HepG2 (cell line): ENCODE data around the gene FIZ1. TPM values are rescaled to one million over a fixed set of nuclear protein-coding genes. Genes with fewer than 3 reads are reported as not detected.

ENCODE experiments used
- BCL6 ChIP-seq: IDR thresholded peaks from 2 replicates; pipeline ENCODE4 v1.6.1; 2016; ENCODE audit warnings: missing genetic modification reagents, missing compliant biosample characterization
- CBX1 ChIP-seq: IDR thresholded peaks from one replicate; pipeline ENCODE4 v1.6.1; 2016; ENCODE audit warnings: antibody characterized with exemption, low read depth
- ETV5 ChIP-seq: IDR thresholded peaks from 2 replicates; pipeline ENCODE4 v1.6.1; 2018; ENCODE audit warnings: missing biosample characterization, missing genetic modification reagents, inconsistent platforms, borderline replicate concordance
- GFI1 ChIP-seq: sonication (generic); formaldehyde crosslinking; IDR thresholded peaks from 2 replicates; pipeline ENCODE4 v1.5.0; 2020; ENCODE audit warnings: missing genetic modification reagents, mild to moderate bottlenecking, borderline replicate concordance
- KLF6 ChIP-seq: IDR thresholded peaks from 2 replicates; pipeline ENCODE4 v1.8.0; 2016; ENCODE audit warnings: missing biosample characterization, missing genetic modification reagents
- KLF9 ChIP-seq: IDR thresholded peaks from 2 replicates; pipeline ENCODE4 v1.6.1; 2016; ENCODE audit warnings: low read depth
- MAFG ChIP-seq: sonication (generic); formaldehyde crosslinking; IDR thresholded peaks from 2 replicates; pipeline ENCODE4 v1.5.1; 2020; ENCODE audit warnings: mild to moderate bottlenecking, missing genetic modification reagents
- MYC ChIP-seq: sonication (generic); formaldehyde crosslinking; IDR thresholded peaks from 2 replicates; pipeline ENCODE4 v1.9.0; 2021; ENCODE audit warnings: missing genetic modification reagents, borderline replicate concordance
- MYNN ChIP-seq: sonication (generic); formaldehyde crosslinking; IDR thresholded peaks from 2 replicates; pipeline ENCODE4 v1.4.0; 2020; ENCODE audit warnings: mild to moderate bottlenecking, low read depth, missing genetic modification reagents
- TBX3 ChIP-seq: fragments of 450-650 bp; IDR thresholded peaks from 2 replicates; pipeline ENCODE4 v1.6.1; 2017; ENCODE audit warnings: antibody characterized with exemption, mild to moderate bottlenecking, inconsistent platforms, borderline replicate concordance
- THAP11 ChIP-seq: IDR thresholded peaks from 2 replicates; pipeline ENCODE4 v1.6.1; 2016; ENCODE audit warnings: missing biosample characterization, missing genetic modification reagents
- THYN1 ChIP-seq: sonication (generic); formaldehyde crosslinking; IDR thresholded peaks from 2 replicates; pipeline ENCODE4 v1.8.1; 2023; ENCODE audit warnings: low read depth, mild to moderate bottlenecking, moderate library complexity, missing genetic modification reagents, borderline replicate concordance
- ZBTB21 ChIP-seq: sonication (generic); formaldehyde crosslinking; IDR thresholded peaks from 2 replicates; pipeline ENCODE4 v1.4.0; 2020; ENCODE audit warnings: missing genetic modification reagents
- ZFY ChIP-seq: sonication (generic); formaldehyde crosslinking; IDR thresholded peaks from 2 replicates; pipeline ENCODE4 v1.4.0; 2020; ENCODE audit warnings: missing genetic modification reagents
- ZNF253 ChIP-seq: sonication (generic); formaldehyde crosslinking; IDR thresholded peaks from 2 replicates; pipeline ENCODE4 v1.8.0; 2022; ENCODE audit warnings: mild to moderate bottlenecking, missing genetic modification reagents, borderline replicate concordance
- ZNF549 ChIP-seq: sonication (generic); formaldehyde crosslinking; IDR thresholded peaks from 2 replicates; pipeline ENCODE4 v1.5.0; 2020; ENCODE audit warnings: missing genetic modification reagents
- ZNF839 ChIP-seq: sonication (generic); formaldehyde crosslinking; IDR thresholded peaks from 2 replicates; pipeline ENCODE4 v1.4.0; 2020; ENCODE audit warnings: missing genetic modification reagents, mild to moderate bottlenecking, borderline replicate concordance
- polyA plus RNA-seq, 8 experiments: library from polyadenylated mRNA; depleted of rRNA in 3 of 8; stranded (reverse) in 7 of 8; unstranded in 1 of 8; fragments of >200 nt; fragmentation: Illumina TruSeq in 4 of 8; extraction: Trizol in 4 of 8; gene quantifications; 2 replicates each; pipeline versions ENCODE4 v1.2.1 to v1.2.3, GENCODE V29; 2011 to 2016; ENCODE audit warnings: low read depth in 4 of 8, missing spikeins in 1 of 8, mixed read lengths in 1 of 8; ENCODE audit not compliant: insufficient read depth in 1 of 8
- total RNA-seq, 5 experiments: library from RNA; depleted of rRNA; stranded (reverse); fragments of >200 nt; fragmentation: Illumina TruSeq; extraction: Trizol; gene quantifications; 2 replicates each; pipeline ENCODE4 v1.2.3, GENCODE V29; 2016; ENCODE audit warnings: low read depth in 1 of 5
- TF ChIP-seq, protein P1 (sequence below): IDR thresholded peaks from 2 replicates; pipeline ENCODE4 v1.6.1; 2016
- TF ChIP-seq, protein P2 (sequence below): sonication (generic); formaldehyde crosslinking; IDR thresholded peaks from 2 replicates; pipeline ENCODE4 v1.5.0; 2020; ENCODE audit warnings: mild to moderate bottlenecking, missing genetic modification reagents
- TF ChIP-seq, protein P3 (sequence below): sonication (generic); formaldehyde crosslinking; IDR thresholded peaks from 2 replicates; pipeline ENCODE4 v1.5.1; 2020; ENCODE audit warnings: missing genetic modification reagents, mild to moderate bottlenecking, borderline replicate concordance
- TF ChIP-seq, protein P4 (sequence below): conservative IDR thresholded peaks from 2 replicates; pipeline ENCODE4 v1.6.1; 2018; ENCODE audit warnings: missing genetic modification reagents
- TF ChIP-seq, protein P5 (sequence below): sonication (generic); formaldehyde crosslinking; IDR thresholded peaks from 2 replicates; pipeline ENCODE4 v1.5.0; 2020; ENCODE audit warnings: missing genetic modification reagents

The FIZ1 gene
- total and polyA plus RNA-seq, 2 of the 13 experiments (the other 11 are each of a cell fraction or from before 2014, with no cell fraction given), result 3.6 to 5.9 TPM

DNA sequence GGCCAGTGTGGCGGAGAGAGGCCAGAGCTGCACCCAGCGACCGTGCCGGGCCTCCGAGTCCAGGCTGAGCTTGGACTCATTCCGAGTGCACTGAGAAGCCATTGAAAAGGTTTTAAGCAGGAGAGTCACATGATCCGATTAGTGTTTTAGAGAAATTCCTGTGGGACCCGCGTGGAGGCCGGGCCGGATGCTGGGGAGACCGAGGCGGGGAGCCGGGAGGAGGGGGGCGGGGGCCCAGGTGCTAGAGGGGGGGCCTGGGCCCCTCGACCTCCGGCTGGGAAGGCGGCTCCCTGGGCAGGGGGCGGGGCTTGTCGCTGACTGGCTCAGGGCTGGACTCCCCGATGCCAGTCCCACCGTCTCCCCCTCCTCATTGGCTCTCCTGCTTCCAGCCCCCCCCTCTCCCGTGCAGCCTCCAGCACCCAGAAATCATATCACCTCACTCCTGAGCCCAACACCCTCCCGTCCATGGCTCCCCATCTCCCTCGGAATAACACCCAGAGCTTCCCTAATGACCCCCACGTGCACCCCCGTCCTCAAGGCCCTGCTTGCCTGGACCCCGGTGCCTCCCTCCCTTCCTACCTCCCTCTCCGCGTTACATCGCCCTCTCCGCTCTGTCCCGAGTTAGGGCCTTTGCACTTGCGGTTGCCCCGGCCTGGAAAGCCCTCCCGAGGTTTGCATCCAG lies 13.5 kb downstream of the FIZ1 start (continued):
- TF ChIP-seq, protein P1, sequence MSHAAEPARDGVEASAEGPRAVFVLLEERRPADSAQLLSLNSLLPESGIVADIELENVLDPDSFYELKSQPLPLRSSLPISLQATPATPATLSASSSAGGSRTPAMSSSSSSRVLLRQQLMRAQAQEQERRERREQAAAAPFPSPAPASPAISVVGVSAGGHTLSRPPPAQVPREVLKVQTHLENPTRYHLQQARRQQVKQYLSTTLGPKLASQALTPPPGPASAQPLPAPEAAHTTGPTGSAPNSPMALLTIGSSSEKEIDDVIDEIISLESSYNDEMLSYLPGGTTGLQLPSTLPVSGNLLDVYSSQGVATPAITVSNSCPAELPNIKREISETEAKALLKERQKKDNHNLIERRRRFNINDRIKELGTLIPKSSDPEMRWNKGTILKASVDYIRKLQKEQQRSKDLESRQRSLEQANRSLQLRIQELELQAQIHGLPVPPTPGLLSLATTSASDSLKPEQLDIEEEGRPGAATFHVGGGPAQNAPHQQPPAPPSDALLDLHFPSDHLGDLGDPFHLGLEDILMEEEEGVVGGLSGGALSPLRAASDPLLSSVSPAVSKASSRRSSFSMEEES, result peak; percentile 14; the same call in 1 of the 2 replicates
- TF ChIP-seq MYC (CRISPR knock-in tag) (peak; percentile 41; the same call in 1 of the 2 replicates), ZBTB21 (CRISPR knock-in tag) (no peak), KLF9 (CRISPR knock-in tag) (no peak), THYN1 (CRISPR knock-in tag) (no peak), ZNF549 (CRISPR knock-in tag) (no peak), ZNF253 (no peak), THAP11 (CRISPR knock-in tag) (peak; percentile 51; the same call in 1 of the 2 replicates), TBX3 (no peak), CBX1 (no peak), MYNN (CRISPR knock-in tag) (no peak), KLF6 (CRISPR knock-in tag) (no peak), BCL6 (CRISPR knock-in tag) (0 out of 2 replicates have a peak, but pooled peaks have one; percentile 16), ZFY (CRISPR knock-in tag) (peak; percentile 51), ZNF839 (CRISPR knock-in tag) (no peak), GFI1 (peak; percentile 96), ETV5 (peak; percentile 69; the same call in 1 of the 2 replicates), MAFG (CRISPR knock-in tag) (no peak)
- TF ChIP-seq, protein P2, sequence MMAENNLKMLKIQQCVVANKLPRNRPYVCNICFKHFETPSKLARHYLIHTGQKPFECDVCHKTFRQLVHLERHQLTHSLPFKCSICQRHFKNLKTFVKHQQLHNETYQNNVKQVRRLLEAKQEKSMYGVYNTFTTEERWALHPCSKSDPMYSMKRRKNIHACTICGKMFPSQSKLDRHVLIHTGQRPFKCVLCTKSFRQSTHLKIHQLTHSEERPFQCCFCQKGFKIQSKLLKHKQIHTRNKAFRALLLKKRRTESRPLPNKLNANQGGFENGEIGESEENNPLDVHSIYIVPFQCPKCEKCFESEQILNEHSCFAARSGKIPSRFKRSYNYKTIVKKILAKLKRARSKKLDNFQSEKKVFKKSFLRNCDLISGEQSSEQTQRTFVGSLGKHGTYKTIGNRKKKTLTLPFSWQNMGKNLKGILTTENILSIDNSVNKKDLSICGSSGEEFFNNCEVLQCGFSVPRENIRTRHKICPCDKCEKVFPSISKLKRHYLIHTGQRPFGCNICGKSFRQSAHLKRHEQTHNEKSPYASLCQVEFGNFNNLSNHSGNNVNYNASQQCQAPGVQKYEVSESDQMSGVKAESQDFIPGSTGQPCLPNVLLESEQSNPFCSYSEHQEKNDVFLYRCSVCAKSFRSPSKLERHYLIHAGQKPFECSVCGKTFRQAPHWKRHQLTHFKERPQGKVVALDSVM, result no peak
- TF ChIP-seq, protein P3, sequence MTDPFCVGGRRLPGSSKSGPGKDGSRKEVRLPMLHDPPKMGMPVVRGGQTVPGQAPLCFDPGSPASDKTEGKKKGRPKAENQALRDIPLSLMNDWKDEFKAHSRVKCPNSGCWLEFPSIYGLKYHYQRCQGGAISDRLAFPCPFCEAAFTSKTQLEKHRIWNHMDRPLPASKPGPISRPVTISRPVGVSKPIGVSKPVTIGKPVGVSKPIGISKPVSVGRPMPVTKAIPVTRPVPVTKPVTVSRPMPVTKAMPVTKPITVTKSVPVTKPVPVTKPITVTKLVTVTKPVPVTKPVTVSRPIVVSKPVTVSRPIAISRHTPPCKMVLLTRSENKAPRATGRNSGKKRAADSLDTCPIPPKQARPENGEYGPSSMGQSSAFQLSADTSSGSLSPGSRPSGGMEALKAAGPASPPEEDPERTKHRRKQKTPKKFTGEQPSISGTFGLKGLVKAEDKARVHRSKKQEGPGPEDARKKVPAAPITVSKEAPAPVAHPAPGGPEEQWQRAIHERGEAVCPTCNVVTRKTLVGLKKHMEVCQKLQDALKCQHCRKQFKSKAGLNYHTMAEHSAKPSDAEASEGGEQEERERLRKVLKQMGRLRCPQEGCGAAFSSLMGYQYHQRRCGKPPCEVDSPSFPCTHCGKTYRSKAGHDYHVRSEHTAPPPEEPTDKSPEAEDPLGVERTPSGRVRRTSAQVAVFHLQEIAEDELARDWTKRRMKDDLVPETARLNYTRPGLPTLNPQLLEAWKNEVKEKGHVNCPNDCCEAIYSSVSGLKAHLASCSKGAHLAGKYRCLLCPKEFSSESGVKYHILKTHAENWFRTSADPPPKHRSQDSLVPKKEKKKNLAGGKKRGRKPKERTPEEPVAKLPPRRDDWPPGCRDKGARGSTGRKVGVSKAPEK, result no peak
- TF ChIP-seq, protein P4, sequence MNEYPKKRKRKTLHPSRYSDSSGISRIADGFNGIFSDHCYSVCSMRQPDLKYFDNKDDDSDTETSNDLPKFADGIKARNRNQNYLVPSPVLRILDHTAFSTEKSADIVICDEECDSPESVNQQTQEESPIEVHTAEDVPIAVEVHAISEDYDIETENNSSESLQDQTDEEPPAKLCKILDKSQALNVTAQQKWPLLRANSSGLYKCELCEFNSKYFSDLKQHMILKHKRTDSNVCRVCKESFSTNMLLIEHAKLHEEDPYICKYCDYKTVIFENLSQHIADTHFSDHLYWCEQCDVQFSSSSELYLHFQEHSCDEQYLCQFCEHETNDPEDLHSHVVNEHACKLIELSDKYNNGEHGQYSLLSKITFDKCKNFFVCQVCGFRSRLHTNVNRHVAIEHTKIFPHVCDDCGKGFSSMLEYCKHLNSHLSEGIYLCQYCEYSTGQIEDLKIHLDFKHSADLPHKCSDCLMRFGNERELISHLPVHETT (CRISPR knock-in tag), result no peak
- TF ChIP-seq, protein P5, sequence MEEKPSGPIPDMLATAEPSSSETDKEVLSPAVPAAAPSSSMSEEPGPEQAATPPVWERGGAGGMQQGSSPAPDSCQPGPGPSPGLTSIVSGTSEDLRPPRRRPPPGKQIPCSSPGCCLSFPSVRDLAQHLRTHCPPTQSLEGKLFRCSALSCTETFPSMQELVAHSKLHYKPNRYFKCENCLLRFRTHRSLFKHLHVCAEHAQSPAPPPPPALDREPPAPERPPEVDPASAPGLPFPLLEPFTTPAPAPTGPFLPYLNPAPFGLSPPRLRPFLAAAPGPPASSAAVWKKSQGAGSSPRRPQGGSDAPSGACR (CRISPR knock-in tag), result no peak
